DND-41 (cell line): Measurements from ENCODE around the gene DDX50.
"Not testable (repeated sequence)": the region's sequence is repeated elsewhere in the genome, so short reads cannot be mapped to it uniquely, and the experiment has no call there.

ENCODE experiments used
- CTCF ChIP-seq: IDR thresholded peaks from 2 replicates; pipeline ENCODE4 v1.5.1; 2012; ENCODE audit warnings: borderline replicate concordance, low read length, moderate library complexity, mild to moderate bottlenecking; ENCODE audit not compliant: poor library complexity, severe bottlenecking; ENCODE audit errors: extremely low read depth
- EZH2 ChIP-seq: IDR thresholded peaks from 3 replicates; pipeline ENCODE4 v1.6.1; 2012; ENCODE audit warnings: borderline replicate concordance, low read depth, mild to moderate bottlenecking, moderate library complexity, low read length, inconsistent platforms; ENCODE audit not compliant: severe bottlenecking

GRCh38 chr10:68979738-68980137 lies 78.6 kb downstream of the DDX50 start:
- TF ChIP-seq CTCF, EZH2: not testable (repeated sequence)
